IPS-15b (cell line): ENCODE measurements around the gene DLX4.

Source experiments
- H3K27me3 ChIP-seq: one replicate; pipeline ENCODE4 v1.6.1; 2013; ENCODE audit warnings: low read length; ENCODE audit not compliant: control insufficient read depth, insufficient read depth
- H3K36me3 ChIP-seq: one replicate; pipeline ENCODE4 v1.6.1; 2013; ENCODE audit warnings: low read length; ENCODE audit not compliant: control insufficient read depth, insufficient read depth
- H3K4me1 ChIP-seq: one replicate; pipeline ENCODE4 v1.6.1; 2013; ENCODE audit warnings: mild to moderate bottlenecking, low read length; ENCODE audit not compliant: control insufficient read depth, insufficient read depth
- H3K4me3 ChIP-seq: one replicate; pipeline ENCODE4 v1.5.1; 2013; ENCODE audit warnings: low read depth, low read length
- H3K9ac ChIP-seq: one replicate; pipeline ENCODE4 v1.6.1; 2013; ENCODE audit warnings: low read depth, mild to moderate bottlenecking, low read length
- H3K9me3 ChIP-seq: one replicate; pipeline ENCODE4 v1.6.1; 2013; ENCODE audit warnings: mild to moderate bottlenecking, low read length; ENCODE audit not compliant: control insufficient read depth, insufficient read depth

Gene DLX4

GRCh38 chr17:49964303-49964768 lies 4.7 kb upstream of the DLX4 start:
- Histone ChIP-seq H3K4me3 (peak overlapping the region; percentile 58), H3K9me3 (no peaks in the 10 kb centered on the region), H3K36me3 (no peaks in the 10 kb centered on the region), H3K9ac (no peak overlapping the region), H3K4me1 (peaks cover 16% of the 10 kb centered on the region), H3K27me3 (peaks cover 81% of the 10 kb centered on the region)

GRCh38 chr17:49964769-49965523 lies 4.0 kb upstream of the DLX4 start:
- Histone ChIP-seq H3K36me3 (no peaks in the 10 kb centered on the region), H3K27me3 (peaks cover 82% of the 10 kb centered on the region), H3K4me3 (peak overlapping the region; percentile 58), H3K9me3 (no peaks in the 10 kb centered on the region), H3K4me1 (peaks cover 17% of the 10 kb centered on the region), H3K9ac (no peak overlapping the region)

GRCh38 chr17:49965524-49965909 lies 3.5 kb upstream of the DLX4 start:
- peak overlapping the region; percentile 58 for H3K4me3 ChIP-seq
- H3K4me1 ChIP-seq, result peaks cover 17% of the 10 kb centered on the region
- no peak overlapping the region for H3K9ac ChIP-seq
- no peaks in the 10 kb centered on the region for H3K9me3 ChIP-seq
- no peaks in the 10 kb centered on the region for H3K36me3 ChIP-seq
- H3K27me3 ChIP-seq, result peaks cover 88% of the 10 kb centered on the region

GRCh38 chr17:49966767-49967166 lies 2.2 kb upstream of the DLX4 start:
- H3K4me3 ChIP-seq, result peak overlapping the region; percentile 22
- no peak overlapping the region for H3K9ac ChIP-seq
- no peaks in the 10 kb centered on the region for H3K9me3 ChIP-seq
- peaks cover 17% of the 10 kb centered on the region for H3K4me1 ChIP-seq
- no peaks in the 10 kb centered on the region for H3K36me3 ChIP-seq
- H3K27me3 ChIP-seq, result peaks cover 91% of the 10 kb centered on the region

- Histone ChIP-seq H3K36me3 (no peaks in the 10 kb centered on the region), H3K9ac (no peak overlapping the region), H3K9me3 (no peaks in the 10 kb centered on the region), H3K4me1 (peaks cover 17% of the 10 kb centered on the region), H3K4me3 (peak overlapping the region; percentile 22), H3K27me3 (peaks cover 91% of the 10 kb centered on the region)
These were observed 1.8 kb upstream of the DLX4 start for GRCh38 chr17:49967205-49967604.

- Histone ChIP-seq H3K4me1 (peaks cover 13% of the 10 kb centered on the region), H3K27me3 (peaks cover 91% of the 10 kb centered on the region), H3K9ac (no peak overlapping the region), H3K4me3 (peak overlapping the region; percentile 76), H3K36me3 (no peaks in the 10 kb centered on the region), H3K9me3 (no peaks in the 10 kb centered on the region)
These were observed 1.2 kb upstream of the DLX4 start for GRCh38 chr17:49967621-49968404.

- Histone ChIP-seq H3K9ac (peak overlapping the region; percentile 37), H3K4me3 (peak overlapping the region; percentile 76), H3K27me3 (peaks cover 91% of the 10 kb centered on the region), H3K36me3 (no peaks in the 10 kb centered on the region), H3K4me1 (peaks cover 9% of the 10 kb centered on the region), H3K9me3 (no peaks in the 10 kb centered on the region)
These were observed 421 bp upstream of the DLX4 start for GRCh38 chr17:49968405-49969133.

- Histone ChIP-seq H3K9me3 (no peaks in the 10 kb centered on the region), H3K27me3 (peaks cover 91% of the 10 kb centered on the region), H3K36me3 (no peaks in the 10 kb centered on the region), H3K4me1 (peaks cover 7% of the 10 kb centered on the region), H3K4me3 (peak overlapping the region; percentile 76), H3K9ac (no peak overlapping the region)
These were observed 902 bp downstream of the DLX4 start for GRCh38 chr17:49969795-49970389.

- no peaks in the 10 kb centered on the region for H3K36me3 ChIP-seq
- H3K4me3 ChIP-seq, result peak overlapping the region; percentile 76
- H3K27me3 ChIP-seq, result peaks cover 91% of the 10 kb centered on the region
These were observed 1.5 kb downstream of the DLX4 start for GRCh38 chr17:49970498-49970897.

GRCh38 chr17:49971199-49971847 lies 2.3 kb downstream of the DLX4 start:
- peak overlapping the region; percentile 27 for H3K4me3 ChIP-seq
- H3K27me3 ChIP-seq, result peaks cover 91% of the 10 kb centered on the region
- H3K36me3 ChIP-seq, result no peaks in the 10 kb centered on the region
- H3K9me3 ChIP-seq, result no peaks in the 10 kb centered on the region
- H3K9ac ChIP-seq, result no peak overlapping the region
- H3K4me1 ChIP-seq, result peaks cover 18% of the 10 kb centered on the region

More at GRCh38 chr17:49970498-49970897, 1.5 kb downstream of the DLX4 start:
- Histone ChIP-seq H3K9ac (no peak overlapping the region), H3K4me1 (peaks cover 10% of the 10 kb centered on the region), H3K9me3 (no peaks in the 10 kb centered on the region)
